GM12878 (cell line): ENCODE data around the gene GRIN2D. TPM values are rescaled to one million over a fixed set of nuclear protein-coding genes. Genes with fewer than 3 reads are reported as not detected.

Experiments used
- ATAC-seq: fragments of 200-7000 bp; cut with Tn5 transposase; 3 replicates; pipeline ENCODE4 v1.9.1; 2020; ENCODE audit warnings: mild to moderate bottlenecking, moderate library complexity
- BruUV-seq: library from RNA; stranded (reverse); fragments of 400-500 nt; replicated peaks from 2 replicates; lab custom pipeline; 2021; lab: Mats Ljungman, UMichigan
- CTCF ChIA-PET: fragments of 300-600 bp; sonication (Branson Sonifier 250); formaldehyde crosslinking; extraction: SDS; loops from one replicate; lab custom pipeline; 2021; ENCODE audit warnings: inconsistent platforms; lab: Yijun Ruan, JAX
- POLR2A ChIA-PET: fragments of 350-600 bp; formaldehyde crosslinking; extraction: SDS; loops from one replicate; lab custom pipeline; 2021; ENCODE audit warnings: inconsistent platforms; lab: Charles Lee
- RAD21 ChIA-PET: fragments of 300-600 bp; sonication (Branson Sonifier 250); formaldehyde crosslinking; loops from one replicate; lab custom pipeline; 2023; ENCODE audit warnings: antibody characterized with exemption; ENCODE audit not compliant: unreplicated experiment; lab: Charles Lee
- SMC1A ChIA-PET: fragments of 300-600 bp; sonication (Branson Sonifier 250); formaldehyde crosslinking; loops from one replicate; lab custom pipeline; 2023; ENCODE audit not compliant: unreplicated experiment, uncharacterized antibody; lab: Charles Lee
- DNase-seq: peaks from one replicate; pipeline ENCODE4 v3.0.0-alpha.2; 2011; ENCODE audit warnings: low read depth, low spot score
- FAIRE-seq: peaks from 3 replicates; lab custom pipeline; 2011; peaks lifted over from hg19 to GRCh38; lab: Jason Lieb, UNC
- H2AFZ ChIP-seq: 2 replicates; pipeline ENCODE4 v1.6.0; 2011; ENCODE audit warnings: low read depth, low read length, control low read depth; ENCODE audit not compliant: control insufficient read depth
- H3K27ac ChIP-seq: 2 replicates; pipeline ENCODE4 v1.5.1; 2011; ENCODE audit warnings: control low read depth; ENCODE audit not compliant: control insufficient read depth, insufficient read depth
- H3K27me3 ChIP-seq, 2 experiments: replicated peaks in 1 of 2; 2 replicates each; pipeline versions ENCODE4 v1.6.0 to v1.6.1; 2011; ENCODE audit warnings: low read length in 1 of 2; ENCODE audit not compliant: control insufficient read depth in 2 of 2, insufficient read depth in 2 of 2
- H3K36me3 ChIP-seq, 2 experiments: 2 replicates each; pipeline ENCODE4 v1.5.1; 2011; ENCODE audit warnings: low read length in 1 of 2; ENCODE audit not compliant: control insufficient read depth in 2 of 2, insufficient read depth in 2 of 2
- H3K4me1 ChIP-seq: 2 replicates; pipeline ENCODE4 v1.6.1; 2011; ENCODE audit warnings: mild to moderate bottlenecking, low read length, moderate library complexity, mixed read lengths; ENCODE audit not compliant: control insufficient read depth, insufficient read depth
- H3K4me2 ChIP-seq: 2 replicates; pipeline ENCODE4 v1.6.0; 2011; ENCODE audit warnings: control low read depth; ENCODE audit not compliant: control insufficient read depth, insufficient read depth
- H3K4me3 ChIP-seq: fragments of 200-600 bp; sonication (generic); 2 replicates; pipeline ENCODE4 v1.5.1; 2016
- H3K79me2 ChIP-seq: 2 replicates; pipeline ENCODE4 v1.6.0; 2011; ENCODE audit warnings: low read length; ENCODE audit not compliant: control insufficient read depth, insufficient read depth
- H3K9ac ChIP-seq: 2 replicates; pipeline ENCODE4 v1.8.0; 2011; ENCODE audit warnings: low read length, control low read depth, mixed read lengths; ENCODE audit not compliant: control insufficient read depth, insufficient read depth
- H3K9me3 ChIP-seq: replicated peaks from 3 replicates; pipeline ENCODE4 v1.5.1; 2011; ENCODE audit warnings: mild to moderate bottlenecking, low read length; ENCODE audit not compliant: control insufficient read depth, insufficient read depth
- H4K20me1 ChIP-seq: 2 replicates; pipeline ENCODE4 v1.6.0; 2011; ENCODE audit not compliant: control insufficient read depth, insufficient read depth
- BHLHE40 ChIP-seq, 2 experiments: fragments of 450-650 bp in 1 of 2; IDR thresholded peaks; 2 replicates each; pipeline ENCODE4 v1.6.1; 2011 to 2017; ENCODE audit warnings: low read depth in 2 of 2, borderline replicate concordance in 1 of 2, improper control_type of control experiment in 1 of 2, low read length in 1 of 2, mild to moderate bottlenecking in 1 of 2
- CEBPB ChIP-seq, 2 experiments: fragments of 150-350 bp in 1 of 2; IDR thresholded peaks; 2 replicates each; pipeline ENCODE4 v1.6.1; 2012 to 2014; ENCODE audit warnings: low read depth in 2 of 2, low read length in 2 of 2, borderline replicate concordance in 1 of 2, inconsistent platforms in 1 of 2
- GABPA ChIP-seq: IDR thresholded peaks from 2 replicates; pipeline ENCODE4 v1.6.1; 2014; ENCODE audit warnings: antibody characterized with exemption, low read depth, mild to moderate bottlenecking, inconsistent platforms
- PML ChIP-seq: IDR thresholded peaks from 2 replicates; pipeline ENCODE4 v1.6.1; 2012; ENCODE audit warnings: low read length, inconsistent platforms
- SIX5 ChIP-seq: IDR thresholded peaks from 2 replicates; pipeline ENCODE4 v1.6.1; 2011; ENCODE audit warnings: mild to moderate bottlenecking, low read depth, low read length, moderate library complexity; ENCODE audit not compliant: severe bottlenecking
- SPI1 ChIP-seq: IDR thresholded peaks from 2 replicates; pipeline ENCODE4 v1.6.1; 2011; ENCODE audit warnings: low read depth, mild to moderate bottlenecking, low read length, moderate library complexity, borderline replicate concordance; ENCODE audit not compliant: insufficient read depth
- STAT1 ChIP-seq: fragments of 450-650 bp; conservative IDR thresholded peaks from 2 replicates; pipeline ENCODE4 v1.6.1; 2014; ENCODE audit warnings: antibody characterized with exemption, mild to moderate bottlenecking
- TBL1XR1 ChIP-seq: IDR thresholded peaks from 2 replicates; pipeline ENCODE4 v1.6.1; 2012; ENCODE audit warnings: low read depth, low read length, improper control_type of control experiment
- TCF7 ChIP-seq: IDR thresholded peaks from 2 replicates; pipeline ENCODE4 v1.6.1; 2014; ENCODE audit warnings: antibody characterized with exemption, borderline replicate concordance
- WGBS: methylation state at CpG from one replicate; pipeline ENCODE4 v1.1.6; 2016; ENCODE audit warnings: low lambda C conversion rate; ENCODE audit not compliant: insufficient replicate concordance, insufficient coverage; ENCODE audit errors: missing lambda C conversion rate; 5-methylcytosine and 5-hydroxymethylcytosine counted together
- in situ Hi-C: fragments of 300-500 bp; cut with MboI; formaldehyde crosslinking; loops from 9 replicates; pipeline ENCODE4 v1.14.3; 2018; ENCODE audit warnings: mixed read lengths
- intact Hi-C: fragments of 100-400 bp; cut with micrococcal nuclease; formaldehyde crosslinking; loops from one replicate; pipeline ENCODE4 v1.14.2; 2022; ENCODE audit not compliant: unreplicated experiment
- polyA plus RNA-seq, 11 experiments: library from polyadenylated mRNA; depleted of rRNA in 4 of 11; unstranded in 6 of 11; stranded (reverse) in 5 of 11; fragments of >200 nt; fragmentation: Nextera tagmentation in 4 of 11; fragmentation: Illumina TruSeq in 1 of 11; extraction: Ambion mirVana in 4 of 11; extraction: Trizol in 1 of 11; gene quantifications; 1 replicate in 1 of 11; 2 replicates in 10 of 11; pipeline versions ENCODE4 v1.2.1 to v1.2.3, GENCODE V29; 2011 to 2016; ENCODE audit warnings: inconsistent platforms in 2 of 11, missing spikeins in 2 of 11, low read depth in 1 of 11
- total RNA-seq, 4 experiments: library from RNA; depleted of rRNA in 3 of 4; stranded (reverse); fragments of >200 nt in 3 of 4; fragmentation: Illumina TruSeq in 1 of 4; extraction: Trizol in 1 of 4; gene quantifications; 2 replicates each; pipeline versions ENCODE4 v1.2.1 to v1.2.3, GENCODE V29; 2013 to 2021
- TF ChIP-seq, protein P1 (sequence below): fragments of 450-650 bp; conservative IDR thresholded peaks from 2 replicates; pipeline ENCODE4 v1.6.1; 2017; ENCODE audit warnings: mild to moderate bottlenecking, moderate library complexity
- TF ChIP-seq, protein P2 (sequence below): IDR thresholded peaks from 2 replicates; pipeline ENCODE4 v1.6.1; 2011; ENCODE audit warnings: mild to moderate bottlenecking, low read depth, low read length, moderate library complexity; ENCODE audit not compliant: insufficient replicate concordance

The GRIN2D gene
- total and polyA plus RNA-seq, 10 of the 15 experiments (the other 5 are each of a cell fraction or from before 2014, with no cell fraction given): 0.03 to 0.38 (median 0.04) TPM; not detected in 3

DNA sequence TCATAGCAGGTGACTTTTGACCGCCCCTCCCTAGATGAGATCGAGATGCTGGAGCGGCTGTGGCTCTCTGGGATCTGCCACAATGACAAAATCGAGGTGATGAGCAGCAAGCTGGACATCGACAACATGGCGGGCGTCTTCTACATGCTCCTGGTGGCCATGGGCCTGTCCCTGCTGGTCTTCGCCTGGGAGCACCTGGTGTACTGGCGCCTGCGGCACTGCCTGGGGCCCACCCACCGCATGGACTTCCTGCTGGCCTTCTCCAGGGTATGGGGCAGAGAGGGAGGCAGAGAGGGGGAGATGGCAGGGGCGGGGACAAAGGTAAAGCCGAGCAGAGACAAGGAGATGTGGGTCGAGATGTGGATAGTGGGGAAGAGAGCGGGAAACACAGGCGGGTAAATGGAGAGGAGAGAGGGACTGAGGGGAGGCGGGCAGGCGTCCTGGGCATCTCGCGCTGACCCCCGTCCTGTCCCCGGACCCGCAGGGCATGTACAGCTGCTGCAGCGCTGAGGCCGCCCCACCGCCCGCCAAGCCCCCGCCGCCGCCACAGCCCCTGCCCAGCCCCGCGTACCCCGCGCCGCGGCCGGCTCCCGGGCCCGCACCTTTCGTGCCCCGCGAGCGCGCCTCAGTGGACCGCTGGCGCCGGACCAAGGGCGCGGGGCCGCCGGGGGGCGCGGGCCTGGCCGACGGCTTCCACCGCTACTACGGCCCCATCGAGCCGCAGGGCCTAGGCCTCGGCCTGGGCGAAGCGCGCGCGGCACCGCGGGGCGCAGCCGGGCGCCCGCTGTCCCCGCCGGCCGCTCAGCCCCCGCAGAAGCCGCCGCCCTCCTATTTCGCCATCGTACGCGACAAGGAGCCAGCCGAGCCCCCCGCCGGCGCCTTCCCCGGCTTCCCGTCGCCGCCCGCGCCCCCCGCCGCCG lies 48.9 kb downstream of the GRIN2D start:
- SMC1A ChIA-PET: no interaction called here
- H3K4me3 ChIP-seq: no peak overlapping the region
- BruUV-seq: no TSS peak
- H3K9ac ChIP-seq: no peak overlapping the region
- in situ Hi-C loops (no loop called here), intact Hi-C loops (no loop called here)
- WGBS: 83% methylated on average over 16 of the region's 94 CpGs
- ATAC-seq (no peak), DNase-seq (no peak), FAIRE-seq (no peak)
- H3K27me3 ChIP-seq: peaks cover 0 to 1% of the 10 kb centered on the region in 2 experiments; a peak in 1 of 4 replicates
- H3K36me3 ChIP-seq: no peaks in the 10 kb centered on the region
- TF ChIP-seq, protein P1, sequence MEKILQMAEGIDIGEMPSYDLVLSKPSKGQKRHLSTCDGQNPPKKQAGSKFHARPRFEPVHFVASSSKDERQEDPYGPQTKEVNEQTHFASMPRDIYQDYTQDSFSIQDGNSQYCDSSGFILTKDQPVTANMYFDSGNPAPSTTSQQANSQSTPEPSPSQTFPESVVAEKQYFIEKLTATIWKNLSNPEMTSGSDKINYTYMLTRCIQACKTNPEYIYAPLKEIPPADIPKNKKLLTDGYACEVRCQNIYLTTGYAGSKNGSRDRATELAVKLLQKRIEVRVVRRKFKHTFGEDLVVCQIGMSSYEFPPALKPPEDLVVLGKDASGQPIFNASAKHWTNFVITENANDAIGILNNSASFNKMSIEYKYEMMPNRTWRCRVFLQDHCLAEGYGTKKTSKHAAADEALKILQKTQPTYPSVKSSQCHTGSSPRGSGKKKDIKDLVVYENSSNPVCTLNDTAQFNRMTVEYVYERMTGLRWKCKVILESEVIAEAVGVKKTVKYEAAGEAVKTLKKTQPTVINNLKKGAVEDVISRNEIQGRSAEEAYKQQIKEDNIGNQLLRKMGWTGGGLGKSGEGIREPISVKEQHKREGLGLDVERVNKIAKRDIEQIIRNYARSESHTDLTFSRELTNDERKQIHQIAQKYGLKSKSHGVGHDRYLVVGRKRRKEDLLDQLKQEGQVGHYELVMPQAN: no peak
- TF ChIP-seq BHLHE40 (IDR thresholded peaks at IDR 0.05; ENCODE audit: borderline replicate concordance in 1 of 2, low read depth in 2 of 2, low read length in 1 of 2) (no peak), TBL1XR1 (no peak), TCF7 (no peak), STAT1 (no peak), SPI1 (no peak), PML (no peak), CEBPB (IDR thresholded peaks at IDR 0.05; ENCODE audit: borderline replicate concordance in 1 of 2, low read depth in 2 of 2, low read length in 2 of 2) (no peak), SIX5 (no peak), GABPA (no peak)
- TF ChIP-seq, protein P2, sequence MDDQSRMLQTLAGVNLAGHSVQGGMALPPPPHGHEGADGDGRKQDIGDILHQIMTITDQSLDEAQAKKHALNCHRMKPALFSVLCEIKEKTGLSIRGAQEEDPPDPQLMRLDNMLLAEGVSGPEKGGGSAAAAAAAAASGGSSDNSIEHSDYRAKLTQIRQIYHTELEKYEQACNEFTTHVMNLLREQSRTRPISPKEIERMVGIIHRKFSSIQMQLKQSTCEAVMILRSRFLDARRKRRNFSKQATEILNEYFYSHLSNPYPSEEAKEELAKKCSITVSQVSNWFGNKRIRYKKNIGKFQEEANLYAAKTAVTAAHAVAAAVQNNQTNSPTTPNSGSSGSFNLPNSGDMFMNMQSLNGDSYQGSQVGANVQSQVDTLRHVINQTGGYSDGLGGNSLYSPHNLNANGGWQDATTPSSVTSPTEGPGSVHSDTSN: no peak
- CTCF ChIA-PET: no interaction called here
- RAD21 ChIA-PET: no interaction called here
- no peaks in the 10 kb centered on the region for H3K9me3 ChIP-seq
- H3K27ac ChIP-seq: no peak overlapping the region
- no peak overlapping the region for H2AFZ ChIP-seq
- no peak overlapping the region for H3K4me2 ChIP-seq
- POLR2A ChIA-PET: no interaction called here
- H3K79me2 ChIP-seq: peaks cover 15% of the 10 kb centered on the region
- H3K4me1 ChIP-seq: peaks cover 18% of the 10 kb centered on the region
- no peaks in the 10 kb centered on the region for H4K20me1 ChIP-seq
